Ishikawa (cell line): ENCODE results near the gene SIMC1.

Source experiments
- CEBPB ChIP-seq: IDR thresholded peaks from 2 replicates; pipeline ENCODE4 v1.6.1; 2012
- CREB1 ChIP-seq: IDR thresholded peaks from 2 replicates; pipeline ENCODE4 v1.6.1; 2012; ENCODE audit warnings: low read depth
- EGR1 ChIP-seq: IDR thresholded peaks from 2 replicates; pipeline ENCODE4 v1.6.1; 2012
- EP300 ChIP-seq: IDR thresholded peaks from 2 replicates; pipeline ENCODE4 v1.6.1; 2012; ENCODE audit warnings: borderline replicate concordance
- FOXM1 ChIP-seq: IDR thresholded peaks from 2 replicates; pipeline ENCODE4 v1.6.1; 2012; ENCODE audit warnings: low read depth, borderline replicate concordance
- MAX ChIP-seq: IDR thresholded peaks from 2 replicates; pipeline ENCODE4 v1.6.1; 2012
- NFIC ChIP-seq: IDR thresholded peaks from 2 replicates; pipeline ENCODE4 v1.6.1; 2012
- RAD21 ChIP-seq: IDR thresholded peaks from 2 replicates; pipeline ENCODE4 v1.6.1; 2012; ENCODE audit warnings: low read depth
- REST ChIP-seq: IDR thresholded peaks from 2 replicates; pipeline ENCODE4 v1.6.1; 2012; ENCODE audit warnings: low read depth, mild to moderate bottlenecking
- TAF1 ChIP-seq: IDR thresholded peaks from 2 replicates; pipeline ENCODE4 v1.6.1; 2012; ENCODE audit warnings: low read depth, mild to moderate bottlenecking
- TCF12 ChIP-seq: IDR thresholded peaks from 2 replicates; pipeline ENCODE4 v1.6.1; 2012; ENCODE audit warnings: low read depth
- TEAD4 ChIP-seq: IDR thresholded peaks from 2 replicates; pipeline ENCODE4 v1.6.1; 2012
- USF1 ChIP-seq: IDR thresholded peaks from 2 replicates; pipeline ENCODE4 v1.6.1; 2012
- YY1 ChIP-seq: IDR thresholded peaks from 2 replicates; pipeline ENCODE4 v1.6.1; 2012; ENCODE audit warnings: low read depth
- ZBTB7A ChIP-seq: IDR thresholded peaks from 2 replicates; pipeline ENCODE4 v1.6.1; 2012; ENCODE audit warnings: low read depth

The SIMC1 gene

GRCh38 chr5:176362233-176362490, 123.9 kb downstream of the SIMC1 start:
- no peak for TF ChIP-seq TEAD4
- no peak for TF ChIP-seq REST
- TF ChIP-seq FOXM1 = no peak
- TF ChIP-seq RAD21 = no peak

GRCh38 chr5:176364765-176365350, 126.6 kb downstream of the SIMC1 start:
- TF ChIP-seq TAF1 (no peak), CEBPB (no peak), EP300 (no peak), CREB1 (no peak), ZBTB7A (no peak), MAX (no peak), YY1 (no peak), TCF12 (no peak), RAD21 (no peak), REST (no peak), EGR1 (no peak), NFIC (no peak), USF1 (no peak), FOXM1 (no peak), TEAD4 (no peak)

GRCh38 chr5:176365351-176366231, 127.4 kb downstream of the SIMC1 start, which contains the start of gene ARL10:
ARL10 (plus strand) TSS chr5:176365487; CDS start chr5:176365564, 77 bp downstream.
- TF ChIP-seq RAD21 (no peak), ZBTB7A (peak; percentile 67), FOXM1 (no peak), MAX (peak; percentile 93), EGR1 (peak; percentile 63)

- TF ChIP-seq EGR1 (no peak), REST (no peak), TEAD4 (no peak), MAX (no peak), RAD21 (no peak), FOXM1 (no peak), EP300 (no peak), CREB1 (no peak), TCF12 (no peak), TAF1 (no peak), CEBPB (no peak), NFIC (no peak), YY1 (no peak), ZBTB7A (no peak), USF1 (no peak)
These were observed 128.1 kb downstream of the SIMC1 start for GRCh38 chr5:176366232-176366894.
